Osteoblast (primary cell): ENCODE measurements around the gene CEMP1. TPM values are rescaled to one million over a fixed set of nuclear protein-coding genes. Genes with fewer than 3 reads are reported as not detected.

Source experiments
- DNase-seq: peaks from one replicate; pipeline ENCODE4 v3.0.0; 2011; ENCODE audit warnings: low spot score, mixed read lengths; ENCODE audit not compliant: insufficient read length; ENCODE audit errors: missing footprints
- H2AFZ ChIP-seq: 2 replicates; pipeline ENCODE4 v1.6.0; 2011; ENCODE audit warnings: mild to moderate bottlenecking, low read length
- H3K27ac ChIP-seq: 2 replicates; pipeline ENCODE4 v1.5.1; 2011; ENCODE audit warnings: mild to moderate bottlenecking, low read depth, low read length, moderate library complexity
- H3K27me3 ChIP-seq: 2 replicates; pipeline ENCODE4 v1.6.0; 2012; ENCODE audit warnings: mild to moderate bottlenecking, control low read depth, inconsistent platforms, low read length, moderate library complexity; ENCODE audit not compliant: insufficient read depth
- H3K36me3 ChIP-seq: 2 replicates; pipeline ENCODE4 v1.5.1; 2011; ENCODE audit warnings: mild to moderate bottlenecking, low read length, control low read depth, moderate library complexity; ENCODE audit not compliant: insufficient read depth
- H3K4me1 ChIP-seq: 2 replicates; pipeline ENCODE4 v1.5.1; 2011; ENCODE audit warnings: mild to moderate bottlenecking, low read length, control low read depth, moderate library complexity; ENCODE audit not compliant: insufficient read depth
- H3K4me2 ChIP-seq: 2 replicates; pipeline ENCODE4 v1.6.0; 2011; ENCODE audit warnings: mild to moderate bottlenecking, low read length; ENCODE audit not compliant: insufficient read depth
- H3K4me3 ChIP-seq: fragments of 200-600 bp; sonication (generic); 3 replicates; pipeline ENCODE4 v1.5.1; 2012; ENCODE audit warnings: mild to moderate bottlenecking, low read length, inconsistent platforms; ENCODE audit not compliant: insufficient read depth
- H3K79me2 ChIP-seq: 2 replicates; pipeline ENCODE4 v1.6.0; 2012; ENCODE audit warnings: mild to moderate bottlenecking, low read length, control low read depth, inconsistent platforms; ENCODE audit not compliant: insufficient read depth
- H3K9me3 ChIP-seq: 2 replicates; pipeline ENCODE4 v1.5.1; 2011; ENCODE audit warnings: low read depth, low read length, control low read depth
- H4K20me1 ChIP-seq: 2 replicates; pipeline ENCODE4 v1.6.0; 2012; ENCODE audit warnings: mild to moderate bottlenecking, low read length, control low read depth; ENCODE audit not compliant: insufficient read depth
- CTCF ChIP-seq: IDR thresholded peaks from 2 replicates; pipeline ENCODE4 v1.5.1; 2011; ENCODE audit warnings: mild to moderate bottlenecking, low read depth, low read length, moderate library complexity; ENCODE audit errors: extremely low read depth
- total RNA-seq: library from RNA; depleted of rRNA; stranded (reverse); fragments of >200 nt; gene quantifications from 2 replicates; pipeline ENCODE4 v1.2.3, GENCODE V29; 2012

The CEMP1 gene
- total RNA-seq, 1 donor, result not detected

GRCh38 chr16:2515180-2515851, 15.9 kb downstream of the CEMP1 start:
- Histone ChIP-seq H3K4me3 (peak overlapping the region; percentile 98), H4K20me1 (peaks cover 52% of the 10 kb centered on the region), H2AFZ (no peak overlapping the region), H3K36me3 (peaks cover 9% of the 10 kb centered on the region), H3K79me2 (peaks cover 61% of the 10 kb centered on the region), H3K4me1 (peaks cover 44% of the 10 kb centered on the region), H3K27me3 (no peaks in the 10 kb centered on the region), H3K4me2 (peak overlapping the region; percentile 99), H3K27ac (peak overlapping the region; percentile 93), H3K9me3 (no peaks in the 10 kb centered on the region)
- DNase-seq, result peak; percentile 92
- no peak for TF ChIP-seq CTCF

- H3K27ac ChIP-seq, result peak overlapping the region; percentile 93
- H3K4me1 ChIP-seq, result peaks cover 43% of the 10 kb centered on the region
- peak overlapping the region; percentile 98 for H3K4me3 ChIP-seq
- no peak overlapping the region for H2AFZ ChIP-seq
- H4K20me1 ChIP-seq, result peaks cover 51% of the 10 kb centered on the region
- H3K36me3 ChIP-seq, result peaks cover 9% of the 10 kb centered on the region
- H3K9me3 ChIP-seq, result no peaks in the 10 kb centered on the region
- no peaks in the 10 kb centered on the region for H3K27me3 ChIP-seq
- DNase-seq, result peak; percentile 92
- H3K79me2 ChIP-seq, result peaks cover 57% of the 10 kb centered on the region
- TF ChIP-seq CTCF, result no peak
- peak overlapping the region; percentile 99 for H3K4me2 ChIP-seq
These were observed 16.7 kb downstream of the CEMP1 start for GRCh38 chr16:2514333-2515179.

- Histone ChIP-seq H3K9me3 (no peaks in the 10 kb centered on the region), H2AFZ (peak within 1 kb of the TSS; percentile 68), H3K4me2 (peak within 1 kb of the TSS; percentile 99), H3K27me3 (no peaks in the 10 kb centered on the region), H3K4me1 (peaks cover 41% of the 10 kb centered on the region), H3K4me3 (peak within 1 kb of the TSS; percentile 98), H4K20me1 (peaks cover 42% of the 10 kb centered on the region), H3K27ac (peak within 1 kb of the TSS; percentile 93), H3K79me2 (peaks cover 48% of the 10 kb centered on the region), H3K36me3 (peaks cover 5% of the 10 kb centered on the region)
- peak; percentile 99 for DNase-seq
- TF ChIP-seq CTCF, result no peak
These were observed 17.5 kb downstream of the CEMP1 start, which contains the start of gene ATP6V0C for GRCh38 chr16:2513405-2514332. TSS of gene ATP6V0C (plus strand) at chr16:2513952. CDS start at chr16:2514104, 152 bp downstream.
